CD14-positive monocyte (primary cell): ENCODE data around the gene B3GLCT. TPM values are rescaled to one million over a fixed set of nuclear protein-coding genes. Genes with fewer than 3 reads are reported as not detected.

Source experiments
- DNase-seq, 3 donors: peaks; one replicate each; pipeline ENCODE4 v3.0.0-alpha.2; 2011 to 2022
- H2AFZ ChIP-seq: 2 replicates; pipeline ENCODE4 v1.6.0; 2012; ENCODE audit warnings: mild to moderate bottlenecking, low read depth, low read length, inconsistent platforms; ENCODE audit not compliant: insufficient read depth, poor library complexity, severe bottlenecking
- H3K27ac ChIP-seq, 2 donors: 1 replicate in 1 of 2; 2 replicates in 1 of 2; pipeline ENCODE4 v1.5.1; 2012 to 2013; ENCODE audit warnings: low read length in 2 of 2, control low read depth in 1 of 2, inconsistent platforms in 1 of 2, low read depth in 1 of 2, mild to moderate bottlenecking in 1 of 2
- H3K27me3 ChIP-seq, 2 donors: one replicate each; pipeline versions ENCODE4 v1.6.0 to v1.6.1; 2011 to 2013; ENCODE audit warnings: low read length in 2 of 2; ENCODE audit not compliant: control insufficient read depth in 2 of 2, insufficient read depth in 2 of 2
- H3K36me3 ChIP-seq, 2 donors: replicated peaks in 1 of 2; 1 replicate in 1 of 2; 2 replicates in 1 of 2; pipeline versions ENCODE4 v1.5.1 to v1.6.1; 2012 to 2013; ENCODE audit warnings: low read length in 2 of 2, control low read depth in 1 of 2, inconsistent platforms in 1 of 2, mild to moderate bottlenecking in 1 of 2; ENCODE audit not compliant: insufficient read depth in 2 of 2, control insufficient read depth in 1 of 2
- H3K4me1 ChIP-seq, 2 donors: 1 replicate in 1 of 2; 2 replicates in 1 of 2; pipeline versions ENCODE4 v1.5.1 to v1.6.1; 2012 to 2013; ENCODE audit warnings: low read length in 2 of 2, control low read depth in 1 of 2, inconsistent platforms in 1 of 2, mild to moderate bottlenecking in 1 of 2, moderate library complexity in 1 of 2; ENCODE audit not compliant: insufficient read depth in 2 of 2, control insufficient read depth in 1 of 2
- H3K4me2 ChIP-seq: replicated peaks from 2 replicates; pipeline ENCODE3; 2012; ENCODE audit warnings: low read length, moderate library complexity, mild to moderate bottlenecking; ENCODE audit not compliant: poor library complexity, severe bottlenecking; ENCODE audit errors: extremely low read depth
- H3K4me3 ChIP-seq, 3 experiments: fragments of 200-600 bp in 1 of 3; sonication (generic) in 1 of 3; replicated peaks in 1 of 3; 1 replicate in 2 of 3; 2 replicates in 1 of 3; pipeline ENCODE4 v1.5.1; 2011 to 2013; ENCODE audit warnings: low read length in 3 of 3, mild to moderate bottlenecking in 3 of 3, control low read depth in 2 of 3, low read depth in 2 of 3, inconsistent platforms in 1 of 3, moderate library complexity in 1 of 3
- H3K79me2 ChIP-seq: 2 replicates; pipeline ENCODE4 v1.6.0; 2012; ENCODE audit warnings: mild to moderate bottlenecking, control low read depth, inconsistent platforms, low read length, moderate library complexity; ENCODE audit not compliant: insufficient read depth
- H3K9ac ChIP-seq: 2 replicates; pipeline ENCODE4 v1.6.0; 2017; ENCODE audit warnings: low read length, mild to moderate bottlenecking; ENCODE audit not compliant: insufficient read depth, poor library complexity, severe bottlenecking
- H3K9me3 ChIP-seq, 2 donors: replicated peaks in 1 of 2; 1 replicate in 1 of 2; 2 replicates in 1 of 2; pipeline versions ENCODE4 v1.5.1 to v1.6.1; 2012 to 2013; ENCODE audit warnings: low read length in 2 of 2, control low read depth in 1 of 2; ENCODE audit not compliant: control insufficient read depth in 1 of 2, insufficient read depth in 1 of 2
- H4K20me1 ChIP-seq: 2 replicates; pipeline ENCODE4 v1.6.0; 2012; ENCODE audit warnings: mild to moderate bottlenecking, low read length, control low read depth, moderate library complexity; ENCODE audit not compliant: insufficient read depth
- H3K27ac Mint-ChIP-seq, 7 donors: one replicate each; pipeline ENCODE4 v1.8.0; 2020; ENCODE audit warnings: mild to moderate bottlenecking in 7 of 7, mixed read lengths in 7 of 7, moderate library complexity in 6 of 7, inconsistent platforms in 2 of 7
- H3K27me3 Mint-ChIP-seq, 3 donors: one replicate each; pipeline ENCODE4 v1.8.0; 2021 to 2022; ENCODE audit warnings: low read depth in 3 of 3, mild to moderate bottlenecking in 3 of 3, mixed read lengths in 3 of 3, moderate library complexity in 3 of 3, inconsistent platforms in 1 of 3
- H3K36me3 Mint-ChIP-seq, 2 donors: one replicate each; pipeline ENCODE4 v1.8.0; 2020; ENCODE audit warnings: mixed read lengths in 2 of 2, inconsistent platforms in 1 of 2, mild to moderate bottlenecking in 1 of 2
- H3K4me1 Mint-ChIP-seq: one replicate; pipeline ENCODE4 v1.8.0; 2020; ENCODE audit warnings: mild to moderate bottlenecking, mixed read lengths
- H3K4me3 Mint-ChIP-seq, 2 donors: one replicate each; pipeline ENCODE4 v1.8.0; 2020; ENCODE audit warnings: mild to moderate bottlenecking in 2 of 2, mixed read lengths in 2 of 2, moderate library complexity in 1 of 2
- H3K9me3 Mint-ChIP-seq, 7 donors: one replicate each; pipeline ENCODE4 v1.8.0; 2020 to 2022; ENCODE audit warnings: mixed read lengths in 7 of 7, mild to moderate bottlenecking in 6 of 7, moderate library complexity in 6 of 7, inconsistent platforms in 2 of 7
- WGBS: methylation state at CpG from one replicate; pipeline ENCODE4 v1.1.5; 2013; ENCODE audit warnings: missing lambda C conversion rate; ENCODE audit not compliant: insufficient coverage; 5-methylcytosine and 5-hydroxymethylcytosine counted together
- intact Hi-C, 2 donors: fragments of 100-400 bp; cut with micrococcal nuclease; formaldehyde crosslinking; loops; one replicate each; pipeline versions ENCODE4 v1.15.0 to v1.15.1; 2023
- polyA plus RNA-seq, 3 donors: library from polyadenylated mRNA; depleted of rRNA in 1 of 3; unstranded in 2 of 3; stranded (reverse) in 1 of 3; fragments of 300-500 nt in 2 of 3; fragments of >200 nt in 1 of 3; fragmentation: Illumina TruSeq in 2 of 3; gene quantifications; 1 replicate in 2 of 3; 2 replicates in 1 of 3; pipeline ENCODE4 v1.2.3, GENCODE V29; 2012 to 2021
- TF ChIP-seq, protein P1 (sequence below): fragments of 200-600 bp; IDR thresholded peaks from one replicate; pipeline ENCODE4 v1.8.0; 2022; ENCODE audit warnings: antibody characterized with exemption, mild to moderate bottlenecking

The B3GLCT gene
- polyA plus RNA-seq, 3 donors: 0.63 to 2.0 (median 2.0) TPM

DNA sequence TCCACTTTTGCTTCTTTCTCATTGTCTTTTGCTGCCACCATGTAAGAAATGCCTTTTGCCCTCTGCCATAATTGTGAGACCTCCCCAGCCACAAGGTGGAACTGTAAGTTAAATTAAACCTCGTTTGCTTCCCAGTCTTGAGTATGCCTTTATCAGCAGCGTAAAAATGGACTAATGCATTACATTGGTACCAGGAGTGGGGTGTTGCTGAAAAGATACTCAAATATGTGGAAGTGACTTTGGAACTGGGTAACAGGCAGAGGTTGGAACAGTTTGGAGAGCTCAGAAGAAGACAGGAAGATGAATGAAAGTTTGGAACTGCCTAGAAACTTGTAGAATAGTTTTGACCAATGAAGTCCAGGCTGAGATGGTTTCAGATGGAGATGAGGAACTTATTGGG, 115.2 kb downstream of the B3GLCT start:
- Histone ChIP-seq H3K27ac (no peak overlapping the region), H3K27me3 (no peaks in the 10 kb centered on the region), H2AFZ (no peak overlapping the region), H3K4me3 (no peak overlapping the region), H3K36me3 (no peaks in the 10 kb centered on the region), H3K9me3 (peaks cover 44 to 46% of the 10 kb centered on the region in 2 donors), H3K9ac (no peak overlapping the region), H3K4me1 (no peaks in the 10 kb centered on the region), H3K4me2 (no peak overlapping the region), H3K79me2 (no peaks in the 10 kb centered on the region), H4K20me1 (no peaks in the 10 kb centered on the region)
- Mint-ChIP-seq H3K36me3 (no peaks in the 10 kb centered on the region), H3K4me3 (no peak overlapping the region), H3K27me3 (no peaks in the 10 kb centered on the region), H3K9me3 (peaks cover 25 to 54% (median 37%) of the 10 kb centered on the region in 7 donors), H3K27ac (no peak overlapping the region), H3K4me1 (no peaks in the 10 kb centered on the region)
- DNase-seq: no peak
- TF ChIP-seq, protein P1, sequence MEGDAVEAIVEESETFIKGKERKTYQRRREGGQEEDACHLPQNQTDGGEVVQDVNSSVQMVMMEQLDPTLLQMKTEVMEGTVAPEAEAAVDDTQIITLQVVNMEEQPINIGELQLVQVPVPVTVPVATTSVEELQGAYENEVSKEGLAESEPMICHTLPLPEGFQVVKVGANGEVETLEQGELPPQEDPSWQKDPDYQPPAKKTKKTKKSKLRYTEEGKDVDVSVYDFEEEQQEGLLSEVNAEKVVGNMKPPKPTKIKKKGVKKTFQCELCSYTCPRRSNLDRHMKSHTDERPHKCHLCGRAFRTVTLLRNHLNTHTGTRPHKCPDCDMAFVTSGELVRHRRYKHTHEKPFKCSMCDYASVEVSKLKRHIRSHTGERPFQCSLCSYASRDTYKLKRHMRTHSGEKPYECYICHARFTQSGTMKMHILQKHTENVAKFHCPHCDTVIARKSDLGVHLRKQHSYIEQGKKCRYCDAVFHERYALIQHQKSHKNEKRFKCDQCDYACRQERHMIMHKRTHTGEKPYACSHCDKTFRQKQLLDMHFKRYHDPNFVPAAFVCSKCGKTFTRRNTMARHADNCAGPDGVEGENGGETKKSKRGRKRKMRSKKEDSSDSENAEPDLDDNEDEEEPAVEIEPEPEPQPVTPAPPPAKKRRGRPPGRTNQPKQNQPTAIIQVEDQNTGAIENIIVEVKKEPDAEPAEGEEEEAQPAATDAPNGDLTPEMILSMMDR: no peak
- intact Hi-C loops: no loop called here
- WGBS: 100% methylated on average over 1 of the region's 2 CpGs

GRCh38 chr13:31320946-31321345, 121.2 kb downstream of the B3GLCT start:
- Histone ChIP-seq H3K9ac (no peak overlapping the region), H3K9me3 (peaks cover 11 to 14% of the 10 kb centered on the region in 2 donors), H4K20me1 (no peaks in the 10 kb centered on the region), H2AFZ (no peak overlapping the region), H3K27ac (no peak overlapping the region), H3K4me2 (no peak overlapping the region), H3K79me2 (no peaks in the 10 kb centered on the region), H3K4me3 (no peak overlapping the region), H3K4me1 (no peaks in the 10 kb centered on the region), H3K36me3 (no peaks in the 10 kb centered on the region), H3K27me3 (no peaks in the 10 kb centered on the region)
- H3K36me3 Mint-ChIP-seq: peaks cover 0 to 2% of the 10 kb centered on the region in 2 donors
- no peaks in the 10 kb centered on the region for H3K4me1 Mint-ChIP-seq
- no CpG with 5 or more reads among the region's 4 CpGs for WGBS
- no peak overlapping the region for H3K4me3 Mint-ChIP-seq
- no peak for DNase-seq
- intact Hi-C loops: no loop called here
- no peaks in the 10 kb centered on the region for H3K27me3 Mint-ChIP-seq
- H3K9me3 Mint-ChIP-seq: peaks cover 2 to 16% (median 8%) of the 10 kb centered on the region in 7 donors
- TF ChIP-seq, protein P1: no peak
- H3K27ac Mint-ChIP-seq: no peak overlapping the region
